Measurements from ENCODE around the gene SEMA5A.

DNA sequence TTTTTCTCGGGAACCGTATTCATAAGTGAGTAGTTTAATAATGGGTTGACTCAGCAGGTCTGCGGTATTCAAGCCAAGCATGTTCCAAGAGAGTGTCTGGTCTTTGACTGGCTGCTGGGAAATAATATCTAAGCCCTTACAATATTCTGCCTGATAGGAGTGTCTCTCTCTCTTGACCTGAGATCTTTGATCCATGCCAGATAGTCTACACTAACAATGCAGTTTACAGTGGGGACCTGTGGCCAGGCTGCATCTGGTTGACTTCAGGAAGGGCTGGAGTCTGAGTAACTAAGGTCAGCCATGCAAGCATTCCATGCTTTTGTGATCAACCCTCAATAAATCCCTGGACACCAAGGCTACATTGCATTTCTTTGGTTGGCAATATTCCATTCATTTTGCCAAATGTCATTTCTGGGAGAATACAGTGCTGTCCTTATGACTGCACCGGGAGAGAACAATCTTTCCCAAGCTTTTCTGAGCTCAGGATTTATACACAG is 195.5 kb downstream of the SEMA5A start:
- TF ChIP-seq, protein P1, sequence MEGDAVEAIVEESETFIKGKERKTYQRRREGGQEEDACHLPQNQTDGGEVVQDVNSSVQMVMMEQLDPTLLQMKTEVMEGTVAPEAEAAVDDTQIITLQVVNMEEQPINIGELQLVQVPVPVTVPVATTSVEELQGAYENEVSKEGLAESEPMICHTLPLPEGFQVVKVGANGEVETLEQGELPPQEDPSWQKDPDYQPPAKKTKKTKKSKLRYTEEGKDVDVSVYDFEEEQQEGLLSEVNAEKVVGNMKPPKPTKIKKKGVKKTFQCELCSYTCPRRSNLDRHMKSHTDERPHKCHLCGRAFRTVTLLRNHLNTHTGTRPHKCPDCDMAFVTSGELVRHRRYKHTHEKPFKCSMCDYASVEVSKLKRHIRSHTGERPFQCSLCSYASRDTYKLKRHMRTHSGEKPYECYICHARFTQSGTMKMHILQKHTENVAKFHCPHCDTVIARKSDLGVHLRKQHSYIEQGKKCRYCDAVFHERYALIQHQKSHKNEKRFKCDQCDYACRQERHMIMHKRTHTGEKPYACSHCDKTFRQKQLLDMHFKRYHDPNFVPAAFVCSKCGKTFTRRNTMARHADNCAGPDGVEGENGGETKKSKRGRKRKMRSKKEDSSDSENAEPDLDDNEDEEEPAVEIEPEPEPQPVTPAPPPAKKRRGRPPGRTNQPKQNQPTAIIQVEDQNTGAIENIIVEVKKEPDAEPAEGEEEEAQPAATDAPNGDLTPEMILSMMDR (IDR thresholded peaks at IDR 0.05; ENCODE audit: poor library complexity, severe bottlenecking), result no peak
- TF ChIP-seq POLR2AphosphoS5 (IDR thresholded peaks at IDR 0.05) (no peak), MXI1 (conservative IDR thresholded peaks at IDR 0.05; ENCODE audit: poor library complexity, severe bottlenecking) (no peak), EZH2 (IDR thresholded peaks at IDR 0.05; ENCODE audit: borderline replicate concordance, insufficient read depth, low read length, poor library complexity, severe bottlenecking) (no peak), SMC3 (conservative IDR thresholded peaks at IDR 0.05; ENCODE audit: poor library complexity) (no peak), TAF1 (IDR thresholded peaks at IDR 0.05; ENCODE audit: low read depth) (no peak), RAD21 (conservative IDR thresholded peaks at IDR 0.05) (no peak), EP300 (conservative IDR thresholded peaks at IDR 0.05; ENCODE audit: poor library complexity, severe bottlenecking) (no peak)
- TF ChIP-seq, protein P2, sequence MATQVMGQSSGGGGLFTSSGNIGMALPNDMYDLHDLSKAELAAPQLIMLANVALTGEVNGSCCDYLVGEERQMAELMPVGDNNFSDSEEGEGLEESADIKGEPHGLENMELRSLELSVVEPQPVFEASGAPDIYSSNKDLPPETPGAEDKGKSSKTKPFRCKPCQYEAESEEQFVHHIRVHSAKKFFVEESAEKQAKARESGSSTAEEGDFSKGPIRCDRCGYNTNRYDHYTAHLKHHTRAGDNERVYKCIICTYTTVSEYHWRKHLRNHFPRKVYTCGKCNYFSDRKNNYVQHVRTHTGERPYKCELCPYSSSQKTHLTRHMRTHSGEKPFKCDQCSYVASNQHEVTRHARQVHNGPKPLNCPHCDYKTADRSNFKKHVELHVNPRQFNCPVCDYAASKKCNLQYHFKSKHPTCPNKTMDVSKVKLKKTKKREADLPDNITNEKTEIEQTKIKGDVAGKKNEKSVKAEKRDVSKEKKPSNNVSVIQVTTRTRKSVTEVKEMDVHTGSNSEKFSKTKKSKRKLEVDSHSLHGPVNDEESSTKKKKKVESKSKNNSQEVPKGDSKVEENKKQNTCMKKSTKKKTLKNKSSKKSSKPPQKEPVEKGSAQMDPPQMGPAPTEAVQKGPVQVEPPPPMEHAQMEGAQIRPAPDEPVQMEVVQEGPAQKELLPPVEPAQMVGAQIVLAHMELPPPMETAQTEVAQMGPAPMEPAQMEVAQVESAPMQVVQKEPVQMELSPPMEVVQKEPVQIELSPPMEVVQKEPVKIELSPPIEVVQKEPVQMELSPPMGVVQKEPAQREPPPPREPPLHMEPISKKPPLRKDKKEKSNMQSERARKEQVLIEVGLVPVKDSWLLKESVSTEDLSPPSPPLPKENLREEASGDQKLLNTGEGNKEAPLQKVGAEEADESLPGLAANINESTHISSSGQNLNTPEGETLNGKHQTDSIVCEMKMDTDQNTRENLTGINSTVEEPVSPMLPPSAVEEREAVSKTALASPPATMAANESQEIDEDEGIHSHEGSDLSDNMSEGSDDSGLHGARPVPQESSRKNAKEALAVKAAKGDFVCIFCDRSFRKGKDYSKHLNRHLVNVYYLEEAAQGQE (IDR thresholded peaks at IDR 0.05; ENCODE audit: borderline replicate concordance), result no peak
